Ramos (cell line): ENCODE measurements around the gene JTB.
"Not testable (repeated sequence)": the region's sequence is repeated elsewhere in the genome, so short reads cannot be mapped to it uniquely, and the experiment has no call there.

Experiments used
- in situ Hi-C: fragments of 300-500 bp; cut with MboI; formaldehyde crosslinking; loops from one replicate; pipeline ENCODE4 v1.14.3; 2022; ENCODE audit warnings: low sequenced_read_pairs; ENCODE audit not compliant: unreplicated experiment

Gene JTB

DNA sequence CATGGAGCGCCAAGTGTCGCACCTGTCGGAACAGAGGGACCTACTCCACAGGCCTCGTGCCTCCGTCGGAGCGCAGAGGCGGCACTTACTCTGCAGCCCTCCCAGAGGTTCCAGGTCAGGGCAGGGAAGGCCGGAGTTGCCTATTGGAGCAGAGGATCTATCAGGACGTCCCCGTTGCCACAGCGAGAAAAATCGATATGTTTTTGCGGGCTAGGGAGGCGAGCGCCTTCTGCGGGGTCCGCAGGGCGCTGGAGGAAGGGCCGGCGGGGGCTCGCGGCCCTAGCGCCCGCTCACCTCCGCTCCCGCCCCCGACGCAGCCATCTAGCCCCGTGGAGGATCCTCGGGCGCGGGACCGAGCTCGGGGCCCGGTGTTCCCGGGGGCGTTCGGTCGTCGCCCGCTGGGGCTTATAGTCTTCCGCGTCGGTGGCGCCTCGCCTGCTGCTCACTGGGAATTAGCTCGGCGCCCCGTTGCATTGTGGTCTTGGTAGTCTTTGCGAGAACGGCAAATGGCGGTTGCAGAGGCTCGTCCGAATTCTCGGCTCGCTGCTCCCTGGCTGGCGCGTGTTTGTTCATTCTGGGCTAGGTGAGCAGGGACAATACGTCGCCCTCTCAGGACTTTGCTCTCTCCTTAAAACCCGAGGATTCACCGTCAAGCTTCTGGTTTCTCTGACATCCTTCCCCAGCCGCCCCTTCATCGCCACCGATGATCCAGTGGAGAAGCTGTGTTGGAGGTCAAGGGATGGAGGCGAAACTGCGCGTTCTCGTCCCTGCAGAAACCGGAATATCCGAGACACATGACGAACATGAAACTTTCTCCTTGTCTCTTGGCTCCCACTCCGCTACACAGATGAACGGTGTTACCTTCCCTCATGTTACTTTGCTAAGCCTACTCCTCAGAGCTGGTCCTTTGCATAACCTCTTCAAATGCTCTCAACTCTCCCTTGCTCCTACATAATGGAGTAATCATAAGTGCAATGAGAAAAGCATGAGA, at the start of gene JTB:
JTB (minus strand) TSS at position 425 of the 991 bp plus-strand sequence; CDS start at position 3, 422 bp downstream.
- in situ Hi-C loops = loop anchor here (5.0 kb wide), 1 partner anchor 180 kb away; no protein-coding TSS in a partner anchor

DNA sequence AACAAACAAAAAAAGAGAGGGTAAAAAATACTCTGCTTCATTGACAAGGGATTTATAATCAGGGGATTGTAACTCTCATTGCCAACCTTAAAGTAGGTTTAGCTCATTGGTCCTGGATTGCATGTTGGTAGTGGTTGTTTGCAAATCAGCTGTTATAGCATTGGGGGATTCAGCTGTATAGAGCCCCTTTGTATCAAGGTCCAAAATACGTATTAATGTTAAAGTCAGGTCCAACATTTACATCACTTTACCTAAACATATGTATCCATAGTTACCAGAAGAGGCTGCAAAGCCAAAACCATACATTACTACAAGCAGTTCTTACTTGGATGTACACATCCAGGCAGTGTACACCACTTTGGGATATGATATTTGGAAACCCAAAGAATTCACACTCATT, 42.5 kb upstream of the JTB start:
- in situ Hi-C loops = no loop called here

DNA sequence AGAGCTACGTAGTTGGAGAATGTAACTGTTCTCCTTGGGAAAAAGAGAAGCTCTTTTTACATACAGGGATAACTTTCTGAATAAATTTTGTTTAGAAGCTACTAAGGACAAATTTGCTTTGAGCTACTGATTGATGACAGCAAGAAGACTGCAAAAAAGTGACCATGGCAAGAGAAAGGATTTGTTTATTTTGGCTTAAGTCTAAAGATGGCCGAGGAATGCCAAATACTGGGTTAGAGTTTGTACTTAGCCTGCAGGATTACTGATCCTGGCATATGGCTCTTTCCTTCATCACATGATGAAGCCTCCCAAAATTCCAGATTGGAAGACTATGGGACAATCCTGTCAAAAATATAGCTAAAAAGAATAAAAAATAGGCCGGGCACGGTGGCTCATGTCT, 41.8 kb upstream of the JTB start:
- in situ Hi-C loops = no loop called here

DNA sequence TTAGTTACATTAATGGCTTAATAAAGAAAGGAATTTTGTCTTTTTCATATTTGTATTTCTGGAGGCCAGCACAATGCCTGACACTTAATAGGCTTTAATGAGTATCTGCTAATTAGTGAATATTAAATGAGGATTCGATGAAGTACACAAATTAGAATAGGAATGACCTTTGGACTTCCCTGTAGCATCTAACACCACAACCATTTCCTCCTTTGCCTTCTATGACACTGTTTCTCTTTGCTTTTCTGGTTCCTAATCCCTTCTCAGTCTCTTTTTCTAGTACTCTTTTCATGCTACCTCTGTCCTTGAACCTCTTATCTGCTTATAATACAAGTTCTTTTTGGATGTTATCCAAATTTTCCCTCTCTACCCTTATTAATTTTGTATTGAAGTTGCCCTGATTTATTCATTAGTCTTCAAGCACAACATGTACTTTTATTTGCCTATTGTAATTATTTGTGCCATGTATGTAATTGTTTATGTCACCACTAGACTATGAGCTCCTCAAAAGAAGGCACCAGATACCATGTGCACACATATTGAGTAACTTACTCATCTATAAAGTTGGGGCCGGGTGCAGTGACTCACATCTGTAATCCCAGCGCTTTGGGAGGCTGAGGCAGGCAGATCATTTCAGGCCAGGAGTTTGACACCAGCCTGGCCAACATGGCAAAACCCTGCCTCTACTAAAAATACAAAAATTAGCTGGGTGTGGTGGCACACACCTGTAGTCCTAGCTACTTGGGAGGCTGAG, 36.9 kb upstream of the JTB start:
- in situ Hi-C loops = no loop called here

DNA sequence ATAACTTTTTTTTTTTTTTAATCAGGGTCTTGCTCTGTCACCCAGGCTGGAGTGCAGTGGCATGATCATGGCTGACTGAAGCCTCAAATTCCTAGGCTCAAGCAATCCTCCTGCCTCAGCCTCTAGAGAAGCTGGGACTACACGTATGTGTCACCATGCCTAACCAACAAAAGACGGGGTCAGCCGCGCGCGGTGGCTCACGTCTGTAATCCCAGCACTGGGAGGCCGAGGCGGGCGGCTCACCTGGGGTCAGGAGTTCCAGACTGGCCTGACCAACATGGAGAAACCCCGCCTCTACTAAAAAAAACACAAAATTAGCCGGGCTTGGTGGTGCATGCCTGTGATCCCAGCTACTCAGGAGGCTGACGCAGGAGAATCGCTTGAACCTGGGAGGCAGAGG, 35.1 kb upstream of the JTB start:
- in situ Hi-C loops = not testable (repeated sequence)

DNA sequence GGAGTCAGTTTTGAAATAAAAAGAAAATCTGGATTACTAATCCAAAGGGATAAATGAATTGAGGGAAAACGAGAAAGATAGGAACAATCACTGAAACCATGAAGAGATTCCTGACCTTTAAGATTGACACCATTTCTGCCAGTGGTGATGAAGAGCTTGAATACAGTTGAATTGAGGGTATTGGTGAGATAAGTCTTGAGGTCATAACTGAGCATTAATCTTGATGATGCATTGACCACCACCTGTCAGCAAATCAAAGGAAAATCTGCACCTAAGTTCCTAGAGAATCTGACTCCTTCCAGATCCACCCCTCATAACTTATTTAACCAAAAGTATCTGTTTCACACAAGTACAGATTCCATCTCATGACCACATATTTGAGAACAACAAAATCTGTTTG, 34.7 kb upstream of the JTB start:
- in situ Hi-C loops = no loop called here

- in situ Hi-C loops = no loop called here
Observed at GRCh38 chr1:154006136-154006535, 28.7 kb upstream of the JTB start.

DNA sequence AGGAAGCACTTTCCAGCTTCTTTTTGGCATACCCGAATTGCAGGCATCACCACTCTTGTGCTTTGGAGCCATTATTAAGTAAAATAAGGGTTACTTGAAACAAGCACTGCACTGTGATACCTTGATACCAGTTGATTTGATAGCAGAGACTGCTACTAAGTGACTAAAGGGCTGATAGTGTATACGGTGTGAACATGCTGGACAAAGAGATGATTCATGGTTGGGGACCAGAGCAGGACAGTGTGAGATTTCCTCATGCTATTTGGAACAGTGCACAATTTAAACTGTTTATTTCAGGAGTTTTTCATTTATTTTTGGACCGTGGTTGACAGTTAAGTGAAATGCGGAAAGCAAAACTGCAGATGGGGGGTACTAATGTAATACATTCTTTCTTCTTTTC, 22.9 kb upstream of the JTB start:
- in situ Hi-C loops = no loop called here

- in situ Hi-C loops = not testable (repeated sequence)
Observed at GRCh38 chr1:153996882-153997281, 19.4 kb upstream of the JTB start.

- in situ Hi-C loops = no loop called here
Observed at GRCh38 chr1:153995640-153996039, 18.2 kb upstream of the JTB start.

- in situ Hi-C loops = no loop called here
Observed at GRCh38 chr1:153995202-153995601, 17.7 kb upstream of the JTB start.

DNA sequence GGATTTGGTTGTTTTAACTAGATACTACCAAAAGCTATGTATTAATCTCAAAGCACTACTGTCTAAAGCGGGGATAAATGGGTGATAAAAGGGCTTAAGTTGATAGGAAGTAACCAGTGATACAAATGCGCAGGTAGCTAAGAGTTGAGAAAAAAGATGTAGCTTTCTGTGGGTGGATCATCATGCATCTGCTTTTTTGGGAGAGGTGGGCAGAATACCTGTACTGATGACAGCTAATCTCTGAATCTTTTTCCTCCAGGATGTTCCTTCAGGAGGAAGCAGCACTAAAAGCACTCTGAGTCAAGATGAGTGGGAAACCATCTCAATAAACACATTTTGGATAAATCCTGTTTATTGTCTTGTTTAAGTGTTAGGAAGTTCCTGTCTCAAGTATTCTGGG, 14.3 kb upstream of the JTB start:
- in situ Hi-C loops = no loop called here

- in situ Hi-C loops = no loop called here
Observed at GRCh38 chr1:153991151-153991630, 13.7 kb upstream of the JTB start.

GRCh38 chr1:153990468-153991150, 13.1 kb upstream of the JTB start, which contains the start of gene RPS27:
Gene RPS27 (plus strand): TSS chr1:153990762. CDS start chr1:153990797, 35 bp downstream.
- in situ Hi-C loops = no loop called here

- in situ Hi-C loops = loop anchor here (5.0 kb wide), 1 partner anchor 310 kb away; the partner anchor contains the start of gene NPR1
Observed at GRCh38 chr1:153987621-153988020, 10.1 kb upstream of the JTB start.

DNA sequence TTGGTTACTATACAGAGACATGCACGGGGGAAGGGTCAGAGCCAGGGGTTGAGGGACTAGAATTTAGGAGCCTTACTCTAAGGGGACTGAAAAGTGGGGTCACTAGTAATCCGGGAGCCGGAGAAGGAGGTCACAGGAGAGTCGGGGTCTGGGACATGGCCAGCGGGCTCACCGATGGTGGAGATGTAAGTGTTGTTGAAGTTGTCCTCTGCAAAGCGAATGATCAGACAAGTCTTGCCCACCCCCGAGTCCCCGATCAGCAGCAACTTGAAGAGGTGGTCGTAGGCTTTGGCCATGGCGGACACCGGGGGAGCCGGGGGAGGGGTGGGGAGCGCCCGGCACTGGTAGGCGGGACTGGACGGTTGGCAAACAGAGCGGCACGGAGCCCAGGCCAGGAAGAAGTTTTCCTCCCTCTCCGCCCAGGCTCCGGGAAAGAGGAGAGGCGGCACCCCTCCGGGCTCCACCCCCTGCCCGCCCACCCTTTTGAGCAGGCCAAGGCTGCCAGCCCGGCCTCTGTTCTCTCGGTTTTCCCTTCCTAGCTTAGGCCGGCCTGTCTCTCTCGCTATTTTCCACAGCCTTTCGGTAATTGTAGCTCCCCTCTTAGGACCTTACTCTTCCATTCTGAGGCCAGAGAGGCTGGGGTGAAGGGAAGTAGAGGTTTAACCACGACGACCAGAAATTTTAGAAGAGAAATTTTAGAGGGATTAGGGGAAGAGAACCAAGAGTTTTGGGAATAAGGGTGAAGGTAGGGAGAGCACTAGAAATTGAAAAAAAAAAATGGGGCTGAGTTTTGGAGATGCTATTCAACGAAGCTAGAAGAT, 8.7 kb upstream of the JTB start, which contains the start of gene RAB13:
RAB13 (minus strand) TSS at position 399 of the 821 bp plus-strand sequence; CDS start at position 296, 103 bp downstream.
- in situ Hi-C loops = loop anchor here (5.0 kb wide), 1 partner anchor 309 kb away; the partner anchor contains the start of gene NPR1

- in situ Hi-C loops = loop anchor here (5.0 kb wide), 1 partner anchor 308 kb away; the partner anchor contains the start of gene NPR1
Observed at GRCh38 chr1:153985341-153985912, 8.0 kb upstream of the JTB start.

DNA sequence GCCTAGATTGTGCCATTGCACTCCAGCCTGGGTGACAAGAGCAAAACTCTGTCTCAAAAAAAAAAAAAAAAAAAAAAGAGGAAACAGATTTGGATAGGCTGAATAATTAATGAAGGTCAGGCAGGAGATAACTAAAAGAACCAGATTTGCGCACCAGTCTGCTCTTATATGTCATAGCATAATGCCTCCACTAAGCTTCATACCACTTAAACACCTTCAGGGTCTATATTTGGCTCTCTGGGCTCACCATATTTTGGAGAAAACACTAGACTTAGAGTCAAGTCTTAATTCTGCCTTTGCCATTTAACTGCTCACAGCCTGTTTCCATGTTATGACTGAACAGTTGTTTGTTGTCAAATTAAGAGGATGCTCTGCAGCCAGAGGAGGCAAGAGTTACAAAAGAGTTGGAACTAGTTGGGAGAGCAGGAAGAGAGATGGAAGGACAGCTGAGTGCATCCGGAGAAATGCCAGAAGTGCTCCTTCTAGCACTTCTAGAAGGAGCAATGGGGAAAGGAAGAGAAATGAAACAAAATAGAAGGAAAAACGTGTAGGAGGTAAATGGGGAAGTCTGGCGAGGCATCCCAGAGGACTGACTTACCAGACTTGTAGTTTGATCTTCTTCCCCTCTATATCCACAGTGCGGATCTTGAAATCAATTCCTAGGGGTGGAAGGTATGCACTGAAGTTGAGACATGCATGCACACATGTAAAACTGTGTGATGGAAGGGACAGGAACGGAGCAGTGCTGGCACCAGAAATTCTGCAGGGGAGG, 6.8 kb upstream of the JTB start:
- in situ Hi-C loops = no loop called here
